IMR-90 (cell line): ENCODE measurements around the gene FER1L5. TPM values are rescaled to one million over a fixed set of nuclear protein-coding genes. Genes with fewer than 3 reads are reported as not detected.

Experiments
- ATAC-seq: fragments of 200-7000 bp; cut with Tn5 transposase; 2 replicates; pipeline ENCODE4 v1.9.1; 2020; ENCODE audit warnings: low read depth, mild to moderate bottlenecking, moderate library complexity
- BruUV-seq: library from RNA; stranded (reverse); fragments of 400-500 nt; replicated peaks from 2 replicates; lab custom pipeline; 2021; lab: Mats Ljungman, UMichigan
- CTCF ChIA-PET: fragments of 300-600 bp; formaldehyde crosslinking; extraction: SDS; loops from one replicate; lab custom pipeline; 2021; ENCODE audit warnings: antibody characterized with exemption; lab: Yijun Ruan, JAX
- POLR2A ChIA-PET: fragments of 300-600 bp; sonication (Branson Sonifier 250); formaldehyde crosslinking; loops from one replicate; lab custom pipeline; 2022; ENCODE audit warnings: antibody characterized with exemption; ENCODE audit not compliant: unreplicated experiment; lab: Charles Lee
- DNase-seq: peaks from one replicate; pipeline ENCODE4 v3.0.0; 2013
- H2AFZ ChIP-seq: replicated peaks from 2 replicates; pipeline ENCODE3; 2013; ENCODE audit warnings: low read length, mild to moderate bottlenecking; ENCODE audit not compliant: poor library complexity
- H2AK5ac ChIP-seq: 2 replicates; pipeline ENCODE4 v1.6.1; 2013; ENCODE audit warnings: low read depth, low read length, inconsistent platforms
- H2AK9ac ChIP-seq: replicated peaks from 2 replicates; pipeline ENCODE3; 2013; ENCODE audit warnings: mild to moderate bottlenecking, low read depth, low read length, moderate library complexity; ENCODE audit not compliant: poor library complexity
- H2BK120ac ChIP-seq: 2 replicates; pipeline ENCODE4 v1.6.1; 2013; ENCODE audit warnings: low read depth, low read length, inconsistent platforms
- H2BK15ac ChIP-seq: 3 replicates; pipeline ENCODE4 v1.6.1; 2013; ENCODE audit warnings: low read depth, low read length, inconsistent platforms
- H2BK20ac ChIP-seq: 2 replicates; pipeline ENCODE4 v1.6.1; 2013; ENCODE audit warnings: low read depth, mild to moderate bottlenecking, inconsistent platforms, low read length, moderate library complexity
- H2BK5ac ChIP-seq: 2 replicates; pipeline ENCODE4 v1.6.1; 2013; ENCODE audit warnings: mild to moderate bottlenecking, low read depth, low read length, inconsistent platforms; ENCODE audit not compliant: poor library complexity, severe bottlenecking
- H3K14ac ChIP-seq: replicated peaks from 2 replicates; pipeline ENCODE4 v1.6.1; 2013; ENCODE audit warnings: low read depth, low read length, inconsistent platforms
- H3K18ac ChIP-seq: 2 replicates; pipeline ENCODE4 v1.6.1; 2013; ENCODE audit warnings: low read depth, low read length, control low read depth
- H3K23ac ChIP-seq: 2 replicates; pipeline ENCODE4 v1.6.1; 2013; ENCODE audit warnings: low read depth, low read length, inconsistent platforms
- H3K27ac ChIP-seq: 2 replicates; pipeline ENCODE4 v1.5.1; 2013; ENCODE audit warnings: mild to moderate bottlenecking, control low read depth, low read length; ENCODE audit not compliant: insufficient read depth
- H3K27me3 ChIP-seq: 2 replicates; pipeline ENCODE4 v1.6.1; 2013; ENCODE audit warnings: low read length; ENCODE audit not compliant: control insufficient read depth, insufficient read depth
- H3K36me3 ChIP-seq: 2 replicates; pipeline ENCODE4 v1.6.1; 2013; ENCODE audit warnings: low read length, mixed read lengths; ENCODE audit not compliant: control insufficient read depth, insufficient read depth
- H3K4ac ChIP-seq: 2 replicates; pipeline ENCODE4 v1.6.1; 2013; ENCODE audit warnings: low read depth, low read length, inconsistent platforms
- H3K4me1 ChIP-seq: 2 replicates; pipeline ENCODE4 v1.6.1; 2013; ENCODE audit warnings: low read length, mixed read lengths; ENCODE audit not compliant: control insufficient read depth, insufficient read depth
- H3K4me2 ChIP-seq: 2 replicates; pipeline ENCODE4 v1.6.1; 2013; ENCODE audit warnings: low read depth, mild to moderate bottlenecking, control low read depth, low read length, moderate library complexity
- H3K4me3 ChIP-seq: 2 replicates; pipeline ENCODE4 v1.5.1; 2013; ENCODE audit warnings: low read depth, mild to moderate bottlenecking, control low read depth, low read length, moderate library complexity; ENCODE audit not compliant: insufficient read depth
- H3K56ac ChIP-seq: 2 replicates; pipeline ENCODE4 v1.6.1; 2013; ENCODE audit warnings: low read length, inconsistent platforms; ENCODE audit not compliant: insufficient read depth; ENCODE audit errors: extremely low read depth
- H3K79me1 ChIP-seq, 2 experiments: 2 replicates each; pipeline ENCODE4 v1.6.1; 2013; ENCODE audit warnings: low read length in 2 of 2, inconsistent platforms in 1 of 2, low read depth in 1 of 2
- H3K9ac ChIP-seq: 2 replicates; pipeline ENCODE4 v1.6.1; 2013; ENCODE audit warnings: low read depth, low read length, control low read depth
- H3K9me1 ChIP-seq: 2 replicates; pipeline ENCODE4 v1.6.1; 2013; ENCODE audit warnings: low read length, inconsistent platforms; ENCODE audit not compliant: insufficient read depth
- H3K9me3 ChIP-seq: 2 replicates; pipeline ENCODE4 v1.6.1; 2013; ENCODE audit warnings: low read length; ENCODE audit not compliant: control insufficient read depth, insufficient read depth
- H4K20me1 ChIP-seq: 2 replicates; pipeline ENCODE4 v1.6.1; 2013; ENCODE audit warnings: low read length, inconsistent platforms; ENCODE audit not compliant: insufficient read depth
- H4K5ac ChIP-seq: 2 replicates; pipeline ENCODE4 v1.6.1; 2013; ENCODE audit warnings: mild to moderate bottlenecking, low read depth, low read length, control low read depth
- H4K8ac ChIP-seq, 2 experiments: 2 replicates each; pipeline ENCODE4 v1.6.1; 2013; ENCODE audit warnings: low read depth in 2 of 2, low read length in 2 of 2, control low read depth in 1 of 2, inconsistent platforms in 1 of 2
- H4K91ac ChIP-seq: 2 replicates; pipeline ENCODE4 v1.6.1; 2013; ENCODE audit warnings: low read depth, low read length, inconsistent platforms; ENCODE audit not compliant: insufficient read depth
- BHLHE40 ChIP-seq: fragments of 150-350 bp; IDR thresholded peaks from 2 replicates; pipeline ENCODE4 v1.6.1; 2016; ENCODE audit warnings: mild to moderate bottlenecking, low read depth, low read length
- CEBPB ChIP-seq: IDR thresholded peaks from 2 replicates; pipeline ENCODE4 v1.6.1; 2012; ENCODE audit warnings: low read depth, low read length, improper control_type of control experiment
- CHD1 ChIP-seq: IDR thresholded peaks from 2 replicates; pipeline ENCODE4 v1.6.1; 2012; ENCODE audit warnings: low read depth, low read length, improper control_type of control experiment
- MAFK ChIP-seq: IDR thresholded peaks from 2 replicates; pipeline ENCODE4 v1.6.1; 2012; ENCODE audit warnings: low read depth, low read length, improper control_type of control experiment
- MAZ ChIP-seq: IDR thresholded peaks from 2 replicates; pipeline ENCODE4 v1.6.1; 2012; ENCODE audit warnings: low read depth, mild to moderate bottlenecking, low read length, improper control_type of control experiment, moderate library complexity, borderline replicate concordance
- MXI1 ChIP-seq: IDR thresholded peaks from 2 replicates; pipeline ENCODE4 v1.6.1; 2012; ENCODE audit warnings: low read depth, mild to moderate bottlenecking, low read length, moderate library complexity, borderline replicate concordance
- NFE2L2 ChIP-seq: fragments of 150-350 bp; IDR thresholded peaks from 2 replicates; pipeline ENCODE4 v1.6.1; 2016; ENCODE audit warnings: low read depth, mild to moderate bottlenecking, low read length
- POLR2A ChIP-seq: IDR thresholded peaks from 2 replicates; pipeline ENCODE4 v1.6.1; 2012; ENCODE audit warnings: mild to moderate bottlenecking, low read depth, low read length
- RAD21 ChIP-seq: IDR thresholded peaks from 2 replicates; pipeline ENCODE4 v1.6.1; 2012; ENCODE audit warnings: low read length, improper control_type of control experiment
- RCOR1 ChIP-seq: IDR thresholded peaks from 2 replicates; pipeline ENCODE4 v1.6.1; 2012; ENCODE audit warnings: mild to moderate bottlenecking, low read length, improper control_type of control experiment; ENCODE audit not compliant: insufficient replicate concordance
- RFX5 ChIP-seq: IDR thresholded peaks from 2 replicates; pipeline ENCODE4 v1.8.0; 2012; ENCODE audit warnings: low read depth, mild to moderate bottlenecking, low read length, moderate library complexity
- SMC3 ChIP-seq: fragments of 150-350 bp; IDR thresholded peaks from 2 replicates; pipeline ENCODE4 v1.6.1; 2016; ENCODE audit warnings: low read depth, mild to moderate bottlenecking, antibody characterized with exemption, low read length, moderate library complexity
- USF2 ChIP-seq: fragments of 150-350 bp; IDR thresholded peaks from 2 replicates; pipeline ENCODE4 v1.6.1; 2017; ENCODE audit warnings: mild to moderate bottlenecking, antibody characterized with exemption, low read length, low read depth
- WGBS, 2 experiments: methylation state at CpG; one replicate each; pipeline versions ENCODE4 v1.1.5 to v1.1.7; 2013; ENCODE audit warnings: missing lambda C conversion rate in 2 of 2; ENCODE audit not compliant: insufficient read length in 1 of 2; ENCODE audit errors: extremely low coverage in 2 of 2; 5-methylcytosine and 5-hydroxymethylcytosine counted together
- dilution Hi-C: fragments of 300-500 bp; cut with HindIII; formaldehyde crosslinking; loops from one replicate; pipeline ENCODE4 v1.14.3; 2018; ENCODE audit warnings: low sequenced_read_pairs; ENCODE audit not compliant: unreplicated experiment
- in situ Hi-C: fragments of 300-500 bp; cut with MboI; formaldehyde crosslinking; loops from 3 replicates; pipeline ENCODE4 v1.14.3; 2019; ENCODE audit warnings: low sequenced_read_pairs, inconsistent platforms, mixed read lengths
- intact Hi-C: fragments of 100-400 bp; cut with micrococcal nuclease; formaldehyde crosslinking; loops from 2 replicates; pipeline ENCODE4 v1.10.0; 2022
- polyA plus RNA-seq, 3 experiments: library from polyadenylated mRNA; depleted of rRNA; stranded (reverse); fragments of >200 nt; gene quantifications; 2 replicates each; pipeline ENCODE4 v1.2.3, GENCODE V29; 2012; ENCODE audit warnings: low replicate concordance in 1 of 3
- total RNA-seq: library from RNA; depleted of rRNA; stranded (reverse); fragments of >200 nt; gene quantifications from 2 replicates; pipeline ENCODE4 v1.2.3, GENCODE V29; 2012
- TF ChIP-seq, protein P1 (sequence below): fragments of 150-350 bp; IDR thresholded peaks from 2 replicates; pipeline ENCODE4 v1.6.1; 2016; ENCODE audit warnings: low read depth, mild to moderate bottlenecking, low read length, moderate library complexity, borderline replicate concordance
- TF ChIP-seq, protein P2 (sequence below): conservative IDR thresholded peaks from 2 replicates; pipeline ENCODE4 v1.5.1; 2012; ENCODE audit warnings: mild to moderate bottlenecking, low read depth, low read length, improper control_type of control experiment

FER1L5 gene
- total and polyA plus RNA-seq, 2 of the 4 experiments (the other 2 are of a cell fraction): 0.15 to 0.36 TPM

DNA sequence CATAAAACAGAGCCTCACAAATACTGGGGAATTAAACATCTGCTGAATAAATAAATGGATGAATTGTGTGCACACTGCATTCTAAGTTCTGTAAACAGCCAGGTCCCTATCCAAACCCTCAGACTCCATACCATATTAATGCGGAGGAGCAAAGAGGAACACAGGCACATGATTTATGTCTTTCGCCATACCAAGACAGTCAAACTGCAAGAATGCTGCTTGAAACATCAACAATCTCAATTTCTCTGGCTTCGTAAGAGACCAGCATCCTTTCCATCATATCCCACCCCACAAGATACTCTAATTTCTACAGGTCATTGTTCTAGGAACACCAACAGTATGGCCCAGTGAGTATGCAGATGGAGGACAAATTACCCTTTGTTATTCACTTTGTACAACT is 19.4 kb upstream of the FER1L5 start:
- Histone ChIP-seq H3K4me3 (no peak overlapping the region), H3K36me3 (peaks cover 22% of the 10 kb centered on the region), H3K56ac (no peak overlapping the region), H4K91ac (no peak overlapping the region), H3K4me1 (peaks cover 10% of the 10 kb centered on the region), H3K14ac (no peak overlapping the region), H2AK9ac (no peak overlapping the region), H2BK15ac (no peak overlapping the region), H3K9ac (no peak overlapping the region), H2AK5ac (no peak overlapping the region), H4K20me1 (no peaks in the 10 kb centered on the region; the same call in 1 of the 2 replicates), H3K23ac (no peak overlapping the region), H3K4ac (no peak overlapping the region), H3K4me2 (no peak overlapping the region), H3K18ac (no peak overlapping the region), H3K79me1 (peaks cover 7 to 51% of the 10 kb centered on the region in 2 experiments), H3K9me1 (peaks cover 8% of the 10 kb centered on the region), H4K8ac (no peak overlapping the region), H2BK20ac (no peak overlapping the region), H4K5ac (no peak overlapping the region), H3K27me3 (no peaks in the 10 kb centered on the region), H3K27ac (no peak overlapping the region), H2AFZ (no peak overlapping the region), H2BK5ac (no peak overlapping the region), H2BK120ac (no peak overlapping the region), H3K9me3 (no peaks in the 10 kb centered on the region)
- dilution Hi-C loops (no loop called here), in situ Hi-C loops (loop anchor here (25.0 kb wide), 1 partner anchor 339 kb away; no protein-coding TSS in a partner anchor), intact Hi-C loops (no loop called here)
- peak; percentile 33 for DNase-seq
- WGBS, 2 experiments: 93% methylated on average over 3 of the region's 3 CpGs; no CpG with 5 or more reads in 1 of the 2 experiments
- peak; percentile 39 for ATAC-seq
- ChIA-PET POLR2A (interaction anchor here (0.6 kb wide), 1 partner anchor 13 kb away, joined by 3 read pairs; no protein-coding TSS in a partner anchor), CTCF (interaction anchor here (0.5 to 0.6 kb wide), 2 partner anchors 250 to 372 kb away, joined by 3 read pairs; no protein-coding TSS in a partner anchor)
- BruUV-seq: no TSS peak
- no peak for TF ChIP-seq RAD21
- no peak for TF ChIP-seq CEBPB
- no peak for TF ChIP-seq CHD1
- TF ChIP-seq POLR2A: no peak
- no peak for TF ChIP-seq RFX5
- TF ChIP-seq, protein P1, sequence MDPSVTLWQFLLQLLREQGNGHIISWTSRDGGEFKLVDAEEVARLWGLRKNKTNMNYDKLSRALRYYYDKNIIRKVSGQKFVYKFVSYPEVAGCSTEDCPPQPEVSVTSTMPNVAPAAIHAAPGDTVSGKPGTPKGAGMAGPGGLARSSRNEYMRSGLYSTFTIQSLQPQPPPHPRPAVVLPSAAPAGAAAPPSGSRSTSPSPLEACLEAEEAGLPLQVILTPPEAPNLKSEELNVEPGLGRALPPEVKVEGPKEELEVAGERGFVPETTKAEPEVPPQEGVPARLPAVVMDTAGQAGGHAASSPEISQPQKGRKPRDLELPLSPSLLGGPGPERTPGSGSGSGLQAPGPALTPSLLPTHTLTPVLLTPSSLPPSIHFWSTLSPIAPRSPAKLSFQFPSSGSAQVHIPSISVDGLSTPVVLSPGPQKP: no peak
- TF ChIP-seq, protein P2, sequence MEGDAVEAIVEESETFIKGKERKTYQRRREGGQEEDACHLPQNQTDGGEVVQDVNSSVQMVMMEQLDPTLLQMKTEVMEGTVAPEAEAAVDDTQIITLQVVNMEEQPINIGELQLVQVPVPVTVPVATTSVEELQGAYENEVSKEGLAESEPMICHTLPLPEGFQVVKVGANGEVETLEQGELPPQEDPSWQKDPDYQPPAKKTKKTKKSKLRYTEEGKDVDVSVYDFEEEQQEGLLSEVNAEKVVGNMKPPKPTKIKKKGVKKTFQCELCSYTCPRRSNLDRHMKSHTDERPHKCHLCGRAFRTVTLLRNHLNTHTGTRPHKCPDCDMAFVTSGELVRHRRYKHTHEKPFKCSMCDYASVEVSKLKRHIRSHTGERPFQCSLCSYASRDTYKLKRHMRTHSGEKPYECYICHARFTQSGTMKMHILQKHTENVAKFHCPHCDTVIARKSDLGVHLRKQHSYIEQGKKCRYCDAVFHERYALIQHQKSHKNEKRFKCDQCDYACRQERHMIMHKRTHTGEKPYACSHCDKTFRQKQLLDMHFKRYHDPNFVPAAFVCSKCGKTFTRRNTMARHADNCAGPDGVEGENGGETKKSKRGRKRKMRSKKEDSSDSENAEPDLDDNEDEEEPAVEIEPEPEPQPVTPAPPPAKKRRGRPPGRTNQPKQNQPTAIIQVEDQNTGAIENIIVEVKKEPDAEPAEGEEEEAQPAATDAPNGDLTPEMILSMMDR: no peak
- no peak for TF ChIP-seq USF2
- no peak for TF ChIP-seq MAZ
- no peak for TF ChIP-seq MAFK
- TF ChIP-seq BHLHE40: no peak
- no peak for TF ChIP-seq RCOR1
- TF ChIP-seq NFE2L2: no peak
- TF ChIP-seq MXI1: no peak
- no peak for TF ChIP-seq SMC3
